Activated T-helper 1 cell treated with Interleukin-2 at 50 U/mL for 16 hours (primary cell): ENCODE measurements around the gene ADCYAP1R1.

Experiments used
- DNase-seq: peaks from one replicate; pipeline ENCODE4 v3.0.0-alpha.2; 2020; ENCODE audit warnings: low read depth

The ADCYAP1R1 gene

GRCh38 chr7:31068006-31068675, 16.0 kb downstream of the ADCYAP1R1 start:
- DNase-seq = no peak

- no peak for DNase-seq
Measured at GRCh38 chr7:31069860-31070555, 17.9 kb downstream of the ADCYAP1R1 start.

- no peak for DNase-seq
Measured at GRCh38 chr7:31070991-31071644, 19.0 kb downstream of the ADCYAP1R1 start.

GRCh38 chr7:31071645-31072029, 19.5 kb downstream of the ADCYAP1R1 start:
- DNase-seq = no peak

GRCh38 chr7:31073326-31074119, 21.4 kb downstream of the ADCYAP1R1 start:
- no peak for DNase-seq

- DNase-seq = no peak
Measured at GRCh38 chr7:31074120-31074383, 21.9 kb downstream of the ADCYAP1R1 start.

GRCh38 chr7:31074403-31075085, 22.4 kb downstream of the ADCYAP1R1 start:
- no peak for DNase-seq

- no peak for DNase-seq
Measured at GRCh38 chr7:31075086-31075405, 22.9 kb downstream of the ADCYAP1R1 start.

GRCh38 chr7:31076051-31076450, 23.9 kb downstream of the ADCYAP1R1 start:
- no peak for DNase-seq

- no peak for DNase-seq
Measured at GRCh38 chr7:31076641-31077310, 24.7 kb downstream of the ADCYAP1R1 start.

- no peak for DNase-seq
Measured at GRCh38 chr7:31077484-31078362, 25.6 kb downstream of the ADCYAP1R1 start.

- DNase-seq = no peak
Measured at GRCh38 chr7:31078363-31078990, 26.4 kb downstream of the ADCYAP1R1 start.

GRCh38 chr7:31079126-31079823, 27.2 kb downstream of the ADCYAP1R1 start:
- DNase-seq = no peak

- no peak for DNase-seq
Measured at GRCh38 chr7:31079824-31080511, 27.9 kb downstream of the ADCYAP1R1 start.

- DNase-seq = no peak
Measured at GRCh38 chr7:31080763-31081162, 28.7 kb downstream of the ADCYAP1R1 start.

GRCh38 chr7:31082017-31082416, 29.9 kb downstream of the ADCYAP1R1 start:
- no peak for DNase-seq

GRCh38 chr7:31082447-31082846, 30.3 kb downstream of the ADCYAP1R1 start:
- no peak for DNase-seq

- DNase-seq = no peak
Measured at GRCh38 chr7:31083210-31083786, 31.2 kb downstream of the ADCYAP1R1 start.

- no peak for DNase-seq
Measured at GRCh38 chr7:31084226-31084625, 32.1 kb downstream of the ADCYAP1R1 start.
